NB4 (cell line): ENCODE data around the gene PON1.

Experiments used
- MAX ChIP-seq: IDR thresholded peaks from 2 replicates; pipeline ENCODE4 v1.6.1; 2011; ENCODE audit warnings: low read depth, low read length
- MYC ChIP-seq: IDR thresholded peaks from 2 replicates; pipeline ENCODE4 v1.6.1; 2011; ENCODE audit warnings: low read depth, low read length
- TF ChIP-seq, protein P1 (sequence below): IDR thresholded peaks from one replicate; pipeline ENCODE4 v1.5.1; 2012; ENCODE audit warnings: low read depth, low read length

GRCh38 chr7:95295397-95295796 lies 28.9 kb downstream of the PON1 start:
- TF ChIP-seq, protein P1, sequence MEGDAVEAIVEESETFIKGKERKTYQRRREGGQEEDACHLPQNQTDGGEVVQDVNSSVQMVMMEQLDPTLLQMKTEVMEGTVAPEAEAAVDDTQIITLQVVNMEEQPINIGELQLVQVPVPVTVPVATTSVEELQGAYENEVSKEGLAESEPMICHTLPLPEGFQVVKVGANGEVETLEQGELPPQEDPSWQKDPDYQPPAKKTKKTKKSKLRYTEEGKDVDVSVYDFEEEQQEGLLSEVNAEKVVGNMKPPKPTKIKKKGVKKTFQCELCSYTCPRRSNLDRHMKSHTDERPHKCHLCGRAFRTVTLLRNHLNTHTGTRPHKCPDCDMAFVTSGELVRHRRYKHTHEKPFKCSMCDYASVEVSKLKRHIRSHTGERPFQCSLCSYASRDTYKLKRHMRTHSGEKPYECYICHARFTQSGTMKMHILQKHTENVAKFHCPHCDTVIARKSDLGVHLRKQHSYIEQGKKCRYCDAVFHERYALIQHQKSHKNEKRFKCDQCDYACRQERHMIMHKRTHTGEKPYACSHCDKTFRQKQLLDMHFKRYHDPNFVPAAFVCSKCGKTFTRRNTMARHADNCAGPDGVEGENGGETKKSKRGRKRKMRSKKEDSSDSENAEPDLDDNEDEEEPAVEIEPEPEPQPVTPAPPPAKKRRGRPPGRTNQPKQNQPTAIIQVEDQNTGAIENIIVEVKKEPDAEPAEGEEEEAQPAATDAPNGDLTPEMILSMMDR = no peak
- TF ChIP-seq MYC = no peak
- no peak for TF ChIP-seq MAX
